ENCODE measurements around the gene ZNF750.

DNA sequence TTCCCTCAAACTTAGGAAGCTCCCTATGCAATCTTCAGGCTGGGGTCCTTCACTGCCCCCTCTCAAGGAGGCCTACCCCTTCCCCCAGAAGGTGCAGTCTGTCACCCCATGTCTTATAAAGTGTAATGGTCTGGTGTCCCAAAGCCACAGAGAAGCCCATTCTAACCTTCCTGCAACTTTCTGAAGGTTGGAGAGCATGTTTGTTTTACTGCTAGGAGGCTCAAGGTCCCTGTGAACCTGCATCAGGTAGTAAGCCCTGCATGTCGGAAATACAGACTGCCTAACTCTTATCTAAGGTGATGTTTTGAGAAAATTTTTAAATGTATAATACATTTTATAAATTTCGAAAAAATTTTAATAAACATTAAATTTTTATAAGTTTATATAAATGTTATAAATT is 18.3 kb downstream of the ZNF750 start:
- TF ChIP-seq, protein P1, sequence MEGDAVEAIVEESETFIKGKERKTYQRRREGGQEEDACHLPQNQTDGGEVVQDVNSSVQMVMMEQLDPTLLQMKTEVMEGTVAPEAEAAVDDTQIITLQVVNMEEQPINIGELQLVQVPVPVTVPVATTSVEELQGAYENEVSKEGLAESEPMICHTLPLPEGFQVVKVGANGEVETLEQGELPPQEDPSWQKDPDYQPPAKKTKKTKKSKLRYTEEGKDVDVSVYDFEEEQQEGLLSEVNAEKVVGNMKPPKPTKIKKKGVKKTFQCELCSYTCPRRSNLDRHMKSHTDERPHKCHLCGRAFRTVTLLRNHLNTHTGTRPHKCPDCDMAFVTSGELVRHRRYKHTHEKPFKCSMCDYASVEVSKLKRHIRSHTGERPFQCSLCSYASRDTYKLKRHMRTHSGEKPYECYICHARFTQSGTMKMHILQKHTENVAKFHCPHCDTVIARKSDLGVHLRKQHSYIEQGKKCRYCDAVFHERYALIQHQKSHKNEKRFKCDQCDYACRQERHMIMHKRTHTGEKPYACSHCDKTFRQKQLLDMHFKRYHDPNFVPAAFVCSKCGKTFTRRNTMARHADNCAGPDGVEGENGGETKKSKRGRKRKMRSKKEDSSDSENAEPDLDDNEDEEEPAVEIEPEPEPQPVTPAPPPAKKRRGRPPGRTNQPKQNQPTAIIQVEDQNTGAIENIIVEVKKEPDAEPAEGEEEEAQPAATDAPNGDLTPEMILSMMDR (IDR thresholded peaks at IDR 0.05): no peak
- no peak for TF ChIP-seq EP300 (IDR thresholded peaks at IDR 0.05)
- no peak for TF ChIP-seq POLR2AphosphoS5 (IDR thresholded peaks at IDR 0.05)
